ENCODE data around the gene KLC4.
"Not testable (repeated sequence)": the region's sequence is repeated elsewhere in the genome, so short reads cannot be mapped to it uniquely, and the experiment has no call there.

Gene KLC4

GRCh38 chr6:43036712-43037111, 22.7 kb upstream of the KLC4 start:
- no peak for DNase-seq (ENCODE audit: low read depth)

DNA sequence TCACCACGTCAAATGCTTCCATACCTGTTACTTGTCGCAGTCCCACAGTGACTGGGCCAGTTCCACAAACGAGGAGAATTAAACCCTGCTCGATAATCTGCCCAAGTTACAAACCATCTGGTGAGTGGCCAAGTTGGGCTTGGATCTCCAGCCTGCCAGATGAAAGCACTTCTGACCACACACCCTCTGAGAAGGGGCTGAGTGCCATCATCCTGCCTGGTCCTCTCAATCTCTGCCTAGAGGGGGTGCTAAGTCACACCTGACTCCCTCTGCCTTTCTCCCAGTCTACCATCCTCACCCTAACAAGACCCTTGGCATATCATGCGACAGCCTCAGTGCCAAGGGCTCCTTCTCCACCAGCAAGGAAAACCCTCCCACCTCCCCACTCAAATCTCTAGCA, 22.2 kb upstream of the KLC4 start:
- no peak for DNase-seq (ENCODE audit: low read depth)

DNA sequence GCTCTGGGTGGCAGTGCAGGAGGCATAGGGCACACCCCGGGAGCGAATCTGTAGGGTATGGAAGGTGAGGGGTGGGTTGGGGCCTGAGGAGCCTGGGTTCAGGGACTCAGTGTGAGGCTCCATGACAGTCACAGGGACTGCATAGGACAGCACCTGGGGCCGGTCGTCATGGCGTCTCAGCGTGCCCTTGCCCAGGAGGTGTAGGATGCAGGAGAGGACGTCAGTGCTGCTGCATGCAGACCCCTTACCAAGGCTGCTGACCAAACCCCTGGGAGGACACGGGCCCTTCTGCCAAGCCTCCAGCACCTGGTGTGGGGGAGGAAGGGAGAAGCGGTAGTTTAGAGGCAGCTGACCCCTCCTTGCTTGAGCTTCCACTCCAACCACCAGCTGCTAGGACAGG, 21.7 kb upstream of the KLC4 start:
- no peak for DNase-seq (ENCODE audit: low read depth)

DNA sequence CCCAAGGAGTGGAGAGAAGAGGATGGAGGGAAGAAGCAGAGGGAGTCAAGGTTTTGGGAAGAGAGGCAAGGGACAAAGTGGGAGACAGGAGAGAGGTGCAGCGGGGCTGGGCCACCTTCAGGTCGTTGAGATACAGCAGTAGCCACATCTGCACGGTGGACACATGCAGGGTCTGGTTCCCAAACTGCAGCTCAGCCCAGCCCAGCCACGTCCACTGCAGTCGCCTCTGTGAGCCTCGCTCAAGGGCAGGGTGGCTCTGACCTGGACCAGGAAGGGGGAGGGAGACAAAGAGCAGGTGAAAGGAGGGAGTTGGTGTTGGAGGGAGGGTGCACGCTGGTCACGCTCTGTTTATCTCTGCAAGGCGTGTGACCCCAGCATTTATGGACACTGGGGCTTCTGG, 20.7 kb upstream of the KLC4 start:
- no peak for DNase-seq (ENCODE audit: low read depth)

GRCh38 chr6:43040542-43041257, 18.7 kb upstream of the KLC4 start:
- DNase-seq (ENCODE audit: low read depth): no peak

- DNase-seq (ENCODE audit: low read depth): not testable (repeated sequence)
Observed at GRCh38 chr6:43041475-43041874, 18.0 kb upstream of the KLC4 start.

DNA sequence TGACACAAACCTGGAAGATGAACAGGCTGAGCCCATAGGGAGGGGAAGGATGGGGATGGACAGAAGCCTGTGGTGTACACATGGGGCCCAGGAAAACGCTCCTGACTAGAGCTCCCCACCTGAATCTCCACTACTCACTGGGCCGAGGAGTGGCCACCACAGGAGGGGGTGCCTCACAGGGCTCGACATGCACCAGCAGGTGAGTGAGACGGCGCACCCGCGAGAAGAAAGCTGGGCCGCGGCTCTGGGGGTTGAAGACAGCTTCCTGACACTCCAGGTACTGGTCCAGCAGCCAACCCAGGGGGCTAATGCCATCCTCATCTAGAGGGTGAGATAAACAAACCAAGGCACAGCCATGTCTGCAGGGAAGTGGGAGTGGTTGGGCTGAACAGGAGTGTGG, 16.1 kb upstream of the KLC4 start:
- no peak for DNase-seq (ENCODE audit: low read depth)

- no peak for DNase-seq (ENCODE audit: low read depth)
Observed at GRCh38 chr6:43045371-43045930, 14.0 kb upstream of the KLC4 start.

- no peak for DNase-seq (ENCODE audit: low read depth)
Observed at GRCh38 chr6:43047998-43048397, 11.4 kb upstream of the KLC4 start.

DNA sequence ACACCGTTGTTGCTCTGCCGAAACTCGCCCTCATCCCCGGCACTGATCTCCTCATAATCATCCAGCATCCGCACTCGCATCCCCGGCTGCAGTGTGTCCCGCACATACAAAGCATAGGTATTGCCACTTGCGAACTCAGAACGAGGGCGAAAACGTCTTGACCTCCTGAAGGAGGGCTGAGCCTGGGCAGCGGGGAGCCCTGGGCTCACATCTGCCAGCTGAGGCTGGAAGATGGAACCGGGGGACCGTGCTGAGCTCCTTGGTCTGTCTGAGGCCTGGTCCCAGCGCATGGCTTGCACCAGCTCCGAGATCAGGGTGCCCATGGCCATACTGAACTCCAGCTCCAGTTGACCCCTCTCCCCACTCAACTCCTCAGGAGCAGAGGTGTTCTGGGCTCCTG, 8.4 kb upstream of the KLC4 start:
- no peak for DNase-seq (ENCODE audit: low read depth)

DNA sequence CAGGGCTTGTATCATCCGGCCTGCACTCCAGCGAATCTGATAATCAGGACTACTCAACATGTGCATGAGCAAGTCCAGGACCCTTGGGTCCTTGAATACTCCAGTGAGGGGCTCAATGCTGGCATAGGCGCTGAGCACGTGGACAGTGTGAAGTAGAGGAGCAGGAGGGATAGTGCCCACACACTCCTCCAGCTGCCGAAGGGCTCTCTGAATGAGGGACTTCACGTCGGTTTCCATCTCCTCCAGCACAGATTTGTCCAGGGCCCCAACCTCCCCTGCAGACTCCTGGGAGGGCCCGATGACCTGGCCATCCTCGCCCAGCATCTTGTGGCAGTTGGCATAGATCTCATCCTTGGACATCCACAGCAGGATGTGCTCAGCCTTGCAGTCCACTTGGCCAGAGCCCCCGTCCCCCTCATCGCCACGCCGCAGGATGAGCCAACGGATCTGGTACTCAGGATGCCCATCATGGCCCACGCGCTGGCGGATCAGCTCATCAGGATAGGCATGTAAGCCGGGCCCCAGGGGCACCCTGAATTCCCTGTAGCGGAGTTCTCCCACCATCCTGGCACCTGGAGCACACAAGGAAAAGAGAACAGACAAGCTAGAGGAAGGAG, 7.1 kb upstream of the KLC4 start:
- no peak for DNase-seq (ENCODE audit: low read depth)

DNA sequence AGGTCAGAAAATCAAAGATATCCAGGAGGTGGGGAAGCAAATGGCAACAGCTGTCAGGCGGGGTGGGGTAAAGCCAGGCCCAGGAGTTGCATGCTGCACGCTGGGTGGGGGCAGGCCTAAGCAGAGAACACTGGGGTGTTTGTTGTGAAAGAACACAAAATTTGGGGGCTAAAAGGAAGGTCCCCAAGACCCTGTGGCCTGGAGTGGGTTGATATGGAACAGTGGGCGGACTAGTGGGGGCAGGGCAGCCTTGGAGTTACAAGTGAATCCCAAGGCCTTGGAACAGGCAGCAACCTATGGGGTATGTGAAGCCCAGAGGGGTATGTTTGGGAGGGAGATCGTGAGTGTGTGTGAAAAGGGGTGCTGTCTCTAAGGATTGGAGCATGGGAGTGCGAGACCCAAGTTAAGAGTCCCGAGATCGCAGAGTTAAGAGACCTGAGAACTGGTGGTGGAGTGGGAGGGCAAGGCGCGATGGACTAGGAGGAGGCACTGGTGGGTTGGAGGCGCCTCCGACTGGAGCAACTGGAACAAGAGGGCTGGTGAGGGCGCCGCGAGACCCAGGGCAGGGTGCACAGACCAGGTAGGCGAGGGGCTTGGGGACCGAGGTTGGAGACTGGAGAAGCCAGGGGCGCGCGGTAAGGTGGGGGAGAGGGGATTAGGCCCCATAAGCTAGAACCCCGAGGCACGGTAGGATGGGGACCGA, 6.4 kb upstream of the KLC4 start:
- DNase-seq (ENCODE audit: low read depth): no peak

- peak; percentile 79 for DNase-seq (ENCODE audit: low read depth)
Observed at GRCh38 chr6:43053545-43054205, 5.8 kb upstream of the KLC4 start, which contains the start of gene CUL7. Gene CUL7, minus strand, starts transcription at chr6:43053851. Its CDS starts 1,063 bp downstream, at chr6:43052788.

DNA sequence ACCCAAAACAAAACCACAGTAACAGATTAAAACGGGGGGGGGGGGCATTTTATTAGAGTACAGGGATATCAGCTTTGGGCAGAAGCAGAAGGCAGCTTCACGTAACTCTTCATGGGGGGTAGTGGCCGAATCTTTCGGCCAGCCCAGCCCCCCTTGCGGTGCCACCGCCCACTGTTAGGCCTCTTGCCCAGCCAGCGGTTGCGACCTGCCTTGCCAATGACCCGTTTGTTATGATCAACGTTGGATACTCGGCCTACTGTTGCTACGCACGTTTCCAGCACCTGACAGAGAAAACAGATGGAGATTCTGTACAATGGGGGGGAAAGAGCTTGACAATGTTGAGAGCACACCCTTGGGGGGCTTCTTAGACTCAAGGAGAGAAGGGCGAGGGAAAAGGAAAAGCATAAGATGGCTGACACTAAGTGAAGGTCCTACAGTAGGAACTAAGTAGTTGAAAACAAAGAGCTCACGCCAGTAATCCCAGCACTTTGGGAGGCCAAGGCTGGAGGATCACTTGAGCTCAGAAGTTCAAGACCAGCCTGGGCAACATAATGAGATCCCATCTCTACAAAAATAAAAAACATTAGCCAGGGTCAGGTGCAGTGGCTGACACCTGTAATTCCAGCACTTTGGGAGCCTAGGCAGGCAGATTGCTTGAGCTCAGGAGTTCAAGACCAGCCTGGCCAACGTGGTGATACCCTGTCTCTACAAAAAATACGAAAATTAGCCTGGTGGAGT, 5.1 kb upstream of the KLC4 start:
- DNase-seq (ENCODE audit: low read depth): no peak

GRCh38 chr6:43055966-43056365, 3.5 kb upstream of the KLC4 start:
- DNase-seq (ENCODE audit: low read depth): no peak

- no peak for DNase-seq (ENCODE audit: low read depth)
Observed at GRCh38 chr6:43058531-43058930, 900 bp upstream of the KLC4 start.

DNA sequence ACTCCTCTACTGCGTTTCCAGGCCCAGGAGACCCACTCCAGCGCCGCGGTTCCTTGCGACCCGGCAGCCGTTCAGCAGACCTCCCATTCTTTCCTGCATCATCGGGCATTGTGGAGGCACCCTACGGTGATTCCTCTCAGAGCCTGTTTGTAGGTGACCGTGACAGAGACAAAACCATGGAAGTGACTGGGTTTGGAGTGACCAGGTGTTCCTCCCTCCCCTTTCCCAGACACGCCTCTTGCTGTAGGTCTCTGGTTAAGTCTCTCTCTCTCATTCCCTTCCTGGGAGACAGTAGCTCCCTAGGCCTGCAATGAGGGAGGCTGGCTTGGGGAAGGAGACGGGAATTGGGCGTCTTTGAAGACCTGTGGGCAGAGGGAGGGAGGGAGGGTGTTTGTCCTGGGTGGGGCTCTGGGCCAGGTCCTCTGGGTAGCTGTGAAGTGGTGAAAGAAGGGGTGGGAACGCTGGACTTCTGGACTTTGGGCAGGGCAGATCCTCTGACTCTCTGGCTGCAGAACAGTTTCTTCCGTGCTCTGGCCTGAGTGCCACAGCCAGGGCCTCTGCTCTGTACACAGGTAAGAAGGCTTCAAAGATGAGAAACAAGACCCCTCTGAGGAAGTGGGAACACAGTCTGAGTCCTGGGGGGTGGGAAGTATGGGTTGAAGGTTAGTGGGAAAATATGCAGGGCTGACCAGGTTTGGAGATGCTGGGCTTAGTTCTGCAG, 763 bp downstream of the KLC4 start:
- DNase-seq (ENCODE audit: low read depth): no peak

DNA sequence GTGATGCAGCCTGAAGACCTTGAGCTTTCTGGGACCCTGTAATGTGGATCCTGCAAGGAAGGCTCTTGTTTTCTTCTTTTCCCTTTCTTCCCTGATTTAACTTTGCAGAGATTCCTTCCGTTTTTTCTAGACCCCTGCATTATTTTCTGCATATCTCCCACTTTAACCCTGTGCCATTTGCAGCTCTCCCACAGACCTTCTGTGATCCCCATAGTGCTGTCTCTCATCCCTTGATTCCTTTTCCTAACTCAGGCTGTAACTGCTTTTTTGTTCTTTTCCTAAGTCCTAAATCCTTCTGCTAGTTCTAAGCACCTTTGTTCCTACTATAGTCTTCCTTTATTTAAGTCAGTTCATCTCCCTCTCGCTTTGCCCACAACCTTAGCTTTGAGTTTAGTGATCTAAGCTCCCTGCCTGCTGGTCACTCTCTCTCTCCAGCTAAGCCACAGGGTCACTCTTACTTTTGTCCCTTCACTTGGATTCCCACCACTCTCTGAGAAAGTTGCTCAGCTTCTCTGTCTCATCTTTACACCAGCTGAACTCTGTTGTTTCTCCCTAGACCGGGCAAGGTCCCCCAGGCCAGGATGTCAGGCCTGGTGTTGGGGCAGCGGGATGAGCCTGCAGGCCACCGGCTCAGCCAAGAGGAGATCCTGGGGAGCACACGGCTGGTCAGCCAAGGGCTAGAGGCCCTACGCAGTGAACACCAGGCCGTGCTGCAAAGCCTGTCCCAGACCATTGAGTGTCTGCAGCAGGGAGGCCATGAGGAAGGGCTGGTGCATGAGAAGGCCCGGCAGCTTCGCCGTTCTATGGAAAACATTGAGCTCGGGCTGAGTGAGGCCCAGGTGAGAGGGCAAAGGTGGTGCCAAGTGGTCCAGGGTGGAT, 1.6 kb downstream of the KLC4 start:
- DNase-seq (ENCODE audit: low read depth): no peak

DNA sequence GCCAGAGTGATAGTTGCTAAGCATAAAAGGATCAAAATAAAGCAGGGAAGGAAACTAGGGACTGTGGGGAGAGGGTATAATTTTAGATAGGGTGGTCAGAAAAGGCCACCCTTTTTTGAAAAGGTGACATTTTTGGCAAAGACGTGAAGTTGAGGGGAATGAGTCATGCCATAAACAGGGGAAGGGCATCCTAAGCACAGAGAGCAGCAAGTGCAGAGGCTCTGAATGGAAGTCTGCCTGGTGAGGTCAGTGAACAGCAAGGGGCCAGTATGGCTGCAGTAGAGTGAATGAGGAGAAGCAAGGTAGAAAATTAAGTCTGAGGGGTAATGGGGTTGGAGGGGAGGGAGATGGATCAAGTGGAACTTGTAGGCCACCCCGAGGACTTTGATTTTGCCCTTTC, 2.4 kb downstream of the KLC4 start:
- DNase-seq (ENCODE audit: low read depth): no peak

DNA sequence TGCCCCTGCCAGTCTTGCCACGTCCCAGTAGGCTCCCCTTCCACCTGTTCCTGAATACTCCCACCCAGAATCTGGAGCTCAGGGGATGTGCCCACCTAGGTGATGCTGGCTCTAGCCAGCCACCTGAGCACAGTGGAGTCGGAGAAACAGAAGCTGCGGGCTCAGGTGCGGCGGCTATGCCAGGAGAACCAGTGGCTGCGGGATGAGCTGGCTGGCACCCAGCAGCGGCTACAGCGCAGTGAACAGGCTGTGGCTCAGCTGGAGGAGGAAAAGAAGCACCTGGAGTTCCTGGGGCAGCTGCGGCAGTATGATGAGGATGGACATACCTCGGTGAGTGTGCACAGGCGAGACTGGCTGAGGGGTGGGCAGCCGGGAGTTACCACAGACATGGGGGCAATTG, 3.4 kb downstream of the KLC4 start:
- DNase-seq (ENCODE audit: low read depth): no peak
